OCI-LY7 (cell line): ENCODE data around the gene GRID1. TPM values are rescaled to one million over a fixed set of nuclear protein-coding genes. Genes with fewer than 3 reads are reported as not detected.

Experiments used
- BruUV-seq: library from RNA; stranded (reverse); fragments of 400-500 nt; replicated peaks from 2 replicates; lab custom pipeline; 2021; lab: Mats Ljungman, UMichigan
- CTCF ChIA-PET: fragments of 300-600 bp; sonication (Branson Sonifier 250); formaldehyde crosslinking; loops from one replicate; lab custom pipeline; 2022; ENCODE audit warnings: antibody characterized with exemption; ENCODE audit not compliant: unreplicated experiment; lab: Charles Lee
- POLR2A ChIA-PET: fragments of 300-600 bp; sonication (Branson Sonifier 250); formaldehyde crosslinking; loops from one replicate; lab custom pipeline; 2022; ENCODE audit warnings: antibody characterized with exemption; lab: Charles Lee
- DNase-seq: peaks from one replicate; pipeline ENCODE4 v3.0.0-alpha.2; 2015; ENCODE audit warnings: low spot score
- H2AFZ ChIP-seq: fragments of 200-600 bp; sonication (generic), shearing (Covaris generic); 2 replicates; pipeline ENCODE4 v1.6.1; 2014; ENCODE audit warnings: mild to moderate bottlenecking, antibody characterized with exemption, low read length, moderate library complexity
- H3K27ac ChIP-seq: fragments of 200-600 bp; sonication (generic); 2 replicates; pipeline ENCODE4 v1.5.1; 2014; ENCODE audit warnings: mixed run types, low read depth, mild to moderate bottlenecking, moderate library complexity, low read length, inconsistent platforms; ENCODE audit not compliant: poor library complexity, severe bottlenecking
- H3K36me3 ChIP-seq: fragments of 200-600 bp; sonication (generic); 2 replicates; pipeline ENCODE4 v1.6.1; 2014; ENCODE audit warnings: mild to moderate bottlenecking, antibody characterized with exemption, low read length, moderate library complexity, mixed read lengths; ENCODE audit not compliant: insufficient read depth
- H3K4me1 ChIP-seq: fragments of 200-600 bp; sonication (generic); 2 replicates; pipeline ENCODE4 v1.5.1; 2014; ENCODE audit warnings: mild to moderate bottlenecking, low read length; ENCODE audit not compliant: insufficient read depth, poor library complexity, severe bottlenecking
- H3K4me2 ChIP-seq: fragments of 200-600 bp; sonication (generic); 2 replicates; pipeline ENCODE4 v1.6.1; 2014; ENCODE audit warnings: mild to moderate bottlenecking, low read length
- H3K4me3 ChIP-seq: fragments of 200-600 bp; sonication (generic); 2 replicates; pipeline ENCODE4 v1.5.1; 2014; ENCODE audit warnings: mild to moderate bottlenecking, low read depth, low read length; ENCODE audit not compliant: poor library complexity, severe bottlenecking
- H3K79me2 ChIP-seq: fragments of 200-600 bp; sonication (generic); 2 replicates; pipeline ENCODE4 v1.6.1; 2016; ENCODE audit warnings: low read depth, mild to moderate bottlenecking, low read length, moderate library complexity, mixed read lengths; ENCODE audit not compliant: insufficient read depth
- H3K9me2 ChIP-seq: fragments of 200-600 bp; sonication (generic); 2 replicates; pipeline ENCODE4 v1.6.1; 2016; ENCODE audit warnings: mild to moderate bottlenecking, low read length, mixed read lengths; ENCODE audit not compliant: insufficient read depth
- H3K9me3 ChIP-seq: fragments of 200-600 bp; sonication (generic); 2 replicates; pipeline ENCODE4 v1.6.1; 2014; ENCODE audit warnings: mild to moderate bottlenecking, mixed run types, low read length, mixed read lengths
- H4K20me1 ChIP-seq: fragments of 200-600 bp; sonication (generic); 2 replicates; pipeline ENCODE4 v1.6.1; 2014; ENCODE audit warnings: mild to moderate bottlenecking, antibody characterized with exemption, low read length, moderate library complexity, mixed read lengths; ENCODE audit not compliant: insufficient read depth
- EZH2phosphoT487 ChIP-seq: fragments of 200-600 bp; sonication (generic); IDR thresholded peaks from 2 replicates; pipeline ENCODE4 v1.6.1; 2018; ENCODE audit warnings: low read depth, borderline replicate concordance, mild to moderate bottlenecking, mixed run types, antibody characterized with exemption, low read length, moderate library complexity, mixed read lengths
- intact Hi-C: fragments of 100-400 bp; cut with micrococcal nuclease; formaldehyde crosslinking; loops from one replicate; pipeline ENCODE4 v1.10.0; 2022; ENCODE audit not compliant: unreplicated experiment
- total RNA-seq, 2 experiments: library from RNA; depleted of rRNA in 1 of 2; stranded (reverse); fragments of >200 nt in 1 of 2; shearing (Covaris generic) in 1 of 2; gene quantifications; 2 replicates each; pipeline ENCODE4 v1.2.3, GENCODE V29; 2014 to 2022
- TF ChIP-seq, protein P1 (sequence below): fragments of 200-600 bp; sonication (generic); conservative IDR thresholded peaks from 2 replicates; pipeline ENCODE4 v1.5.1; 2014; ENCODE audit warnings: mild to moderate bottlenecking, antibody characterized with exemption, low read length, moderate library complexity, mixed read lengths

Gene GRID1
- total RNA-seq, 2 experiments from 2014 or later, result 1.6 to 3.7 TPM

DNA sequence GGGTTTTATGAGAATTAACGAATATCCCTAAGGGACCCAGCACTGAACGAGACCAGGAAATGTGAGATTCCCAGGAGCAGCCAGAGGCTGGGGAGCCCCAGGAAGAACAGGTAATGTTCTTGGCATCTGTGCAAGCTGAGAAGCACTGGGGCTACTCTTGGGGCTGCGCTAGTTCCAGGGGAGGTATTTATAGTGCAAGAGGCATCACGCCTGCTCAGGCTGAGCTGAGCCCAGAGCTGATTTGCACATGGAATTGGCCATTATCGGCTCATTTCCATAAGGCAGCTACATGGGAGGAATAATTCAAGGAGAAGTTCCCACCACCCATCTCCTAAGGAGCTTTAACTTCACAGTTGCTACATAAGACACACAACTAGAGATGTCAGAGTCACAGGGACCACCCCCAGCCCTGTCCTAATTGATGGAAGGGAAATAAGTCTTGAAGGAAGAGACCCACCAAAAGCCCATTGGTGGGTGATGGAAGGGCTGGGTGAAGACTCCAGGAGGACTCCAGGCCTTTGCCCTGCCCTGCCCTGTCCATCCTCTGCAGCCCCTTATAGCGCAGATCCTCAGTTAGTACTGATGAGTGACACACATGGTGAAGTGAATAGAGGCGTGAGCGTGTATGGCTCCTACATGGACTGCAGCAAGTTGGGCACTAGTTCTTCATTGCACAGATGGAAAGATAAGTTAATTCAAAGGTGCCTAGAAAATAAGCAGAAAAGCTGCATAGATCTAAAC, 178.9 kb downstream of the GRID1 start:
- Histone ChIP-seq H3K4me3 (no peak overlapping the region), H3K4me2 (no peak overlapping the region), H2AFZ (no peak overlapping the region), H3K9me2 (no peaks in the 10 kb centered on the region), H3K27ac (no peak overlapping the region), H3K4me1 (no peaks in the 10 kb centered on the region), H4K20me1 (no peaks in the 10 kb centered on the region), H3K9me3 (no peaks in the 10 kb centered on the region), H3K79me2 (no peaks in the 10 kb centered on the region), H3K36me3 (no peaks in the 10 kb centered on the region)
- ChIA-PET CTCF (no interaction called here), POLR2A (no interaction called here)
- DNase-seq, result no peak
- TF ChIP-seq EZH2phosphoT487, result no peak
- BruUV-seq, result no TSS peak
- intact Hi-C loops, result no loop called here

DNA sequence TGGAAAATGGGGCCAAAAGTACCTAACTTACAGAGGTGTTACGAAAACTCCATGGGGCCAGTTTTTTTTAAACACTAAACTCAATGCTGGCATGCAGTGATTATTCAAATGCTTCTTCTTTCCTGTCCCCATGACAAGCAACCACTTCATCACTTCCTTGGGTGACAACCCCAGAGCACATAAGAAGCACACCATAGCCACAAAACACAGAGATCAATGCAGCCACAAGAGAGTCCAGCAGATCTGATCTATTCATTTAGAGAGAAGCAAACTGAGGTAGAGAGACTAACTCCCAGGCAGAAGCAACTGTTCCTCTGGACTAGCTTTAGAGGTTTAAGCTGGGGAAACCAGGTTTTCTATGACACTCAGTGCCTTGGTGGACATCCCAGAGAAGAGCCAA, 180.0 kb downstream of the GRID1 start:
- H3K9me3 ChIP-seq, result no peaks in the 10 kb centered on the region
- H3K4me2 ChIP-seq, result no peak overlapping the region
- intact Hi-C loops, result no loop called here
- no peak overlapping the region for H3K4me3 ChIP-seq
- no peaks in the 10 kb centered on the region for H3K4me1 ChIP-seq
- H3K9me2 ChIP-seq, result no peaks in the 10 kb centered on the region
- TF ChIP-seq EZH2phosphoT487, result no peak
- TF ChIP-seq, protein P1, sequence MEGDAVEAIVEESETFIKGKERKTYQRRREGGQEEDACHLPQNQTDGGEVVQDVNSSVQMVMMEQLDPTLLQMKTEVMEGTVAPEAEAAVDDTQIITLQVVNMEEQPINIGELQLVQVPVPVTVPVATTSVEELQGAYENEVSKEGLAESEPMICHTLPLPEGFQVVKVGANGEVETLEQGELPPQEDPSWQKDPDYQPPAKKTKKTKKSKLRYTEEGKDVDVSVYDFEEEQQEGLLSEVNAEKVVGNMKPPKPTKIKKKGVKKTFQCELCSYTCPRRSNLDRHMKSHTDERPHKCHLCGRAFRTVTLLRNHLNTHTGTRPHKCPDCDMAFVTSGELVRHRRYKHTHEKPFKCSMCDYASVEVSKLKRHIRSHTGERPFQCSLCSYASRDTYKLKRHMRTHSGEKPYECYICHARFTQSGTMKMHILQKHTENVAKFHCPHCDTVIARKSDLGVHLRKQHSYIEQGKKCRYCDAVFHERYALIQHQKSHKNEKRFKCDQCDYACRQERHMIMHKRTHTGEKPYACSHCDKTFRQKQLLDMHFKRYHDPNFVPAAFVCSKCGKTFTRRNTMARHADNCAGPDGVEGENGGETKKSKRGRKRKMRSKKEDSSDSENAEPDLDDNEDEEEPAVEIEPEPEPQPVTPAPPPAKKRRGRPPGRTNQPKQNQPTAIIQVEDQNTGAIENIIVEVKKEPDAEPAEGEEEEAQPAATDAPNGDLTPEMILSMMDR, result no peak
- no peak for DNase-seq
- no peak overlapping the region for H2AFZ ChIP-seq
- ChIA-PET POLR2A (no interaction called here), CTCF (no interaction called here)
- H4K20me1 ChIP-seq, result no peaks in the 10 kb centered on the region
- H3K27ac ChIP-seq, result no peak overlapping the region
- no peaks in the 10 kb centered on the region for H3K36me3 ChIP-seq
- BruUV-seq, result no TSS peak
- H3K79me2 ChIP-seq, result no peaks in the 10 kb centered on the region

DNA sequence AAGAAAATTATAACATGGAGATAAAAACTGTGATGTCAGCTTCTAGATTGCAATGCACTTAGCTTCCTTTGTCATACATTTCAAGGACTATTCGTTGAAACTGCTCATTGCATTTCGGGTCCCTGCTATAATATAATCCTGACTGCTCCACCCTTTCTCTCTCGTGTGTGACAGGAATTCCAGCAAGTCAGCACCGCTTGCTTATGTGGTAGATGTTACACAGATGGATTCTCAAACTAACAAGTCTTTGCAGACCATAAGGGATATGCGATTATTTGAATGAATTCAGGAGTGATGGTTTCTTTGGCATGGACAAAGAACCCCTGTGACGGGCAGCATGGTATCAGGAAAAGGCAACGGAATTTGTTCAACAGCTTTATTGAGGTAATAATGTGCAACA, 184.0 kb downstream of the GRID1 start:
- no peak for TF ChIP-seq EZH2phosphoT487
- TF ChIP-seq, protein P1, result no peak
- BruUV-seq, result no TSS peak
- H3K79me2 ChIP-seq, result no peaks in the 10 kb centered on the region
- DNase-seq, result no peak
- H3K4me1 ChIP-seq, result no peaks in the 10 kb centered on the region
- H2AFZ ChIP-seq, result no peak overlapping the region
- H3K36me3 ChIP-seq, result no peaks in the 10 kb centered on the region
- no peaks in the 10 kb centered on the region for H3K9me2 ChIP-seq
- H4K20me1 ChIP-seq, result no peaks in the 10 kb centered on the region
- H3K4me3 ChIP-seq, result no peak overlapping the region
- intact Hi-C loops, result no loop called here
- no peak overlapping the region for H3K27ac ChIP-seq
- ChIA-PET CTCF (no interaction called here), POLR2A (no interaction called here)
- H3K4me2 ChIP-seq, result no peak overlapping the region
- H3K9me3 ChIP-seq, result no peaks in the 10 kb centered on the region
